CD1c-positive myeloid dendritic cell (primary cell): ENCODE results near the gene RNF114.
"Not testable (repeated sequence)": the region's sequence is repeated elsewhere in the genome, so short reads cannot be mapped to it uniquely, and the experiment has no call there.

Source experiments
- DNase-seq: peaks from one replicate; pipeline ENCODE4 v3.0.0-alpha.2; 2016; ENCODE audit errors: extremely low spot score

Gene RNF114, protein sequence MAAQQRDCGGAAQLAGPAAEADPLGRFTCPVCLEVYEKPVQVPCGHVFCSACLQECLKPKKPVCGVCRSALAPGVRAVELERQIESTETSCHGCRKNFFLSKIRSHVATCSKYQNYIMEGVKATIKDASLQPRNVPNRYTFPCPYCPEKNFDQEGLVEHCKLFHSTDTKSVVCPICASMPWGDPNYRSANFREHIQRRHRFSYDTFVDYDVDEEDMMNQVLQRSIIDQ

GRCh38 chr20:49936153-49937026 lies at the start of gene RNF114:
TSS of gene RNF114 (plus strand) at chr20:49936397. CDS start at chr20:49936413, 16 bp downstream.
- peak; percentile 97 for DNase-seq

DNA sequence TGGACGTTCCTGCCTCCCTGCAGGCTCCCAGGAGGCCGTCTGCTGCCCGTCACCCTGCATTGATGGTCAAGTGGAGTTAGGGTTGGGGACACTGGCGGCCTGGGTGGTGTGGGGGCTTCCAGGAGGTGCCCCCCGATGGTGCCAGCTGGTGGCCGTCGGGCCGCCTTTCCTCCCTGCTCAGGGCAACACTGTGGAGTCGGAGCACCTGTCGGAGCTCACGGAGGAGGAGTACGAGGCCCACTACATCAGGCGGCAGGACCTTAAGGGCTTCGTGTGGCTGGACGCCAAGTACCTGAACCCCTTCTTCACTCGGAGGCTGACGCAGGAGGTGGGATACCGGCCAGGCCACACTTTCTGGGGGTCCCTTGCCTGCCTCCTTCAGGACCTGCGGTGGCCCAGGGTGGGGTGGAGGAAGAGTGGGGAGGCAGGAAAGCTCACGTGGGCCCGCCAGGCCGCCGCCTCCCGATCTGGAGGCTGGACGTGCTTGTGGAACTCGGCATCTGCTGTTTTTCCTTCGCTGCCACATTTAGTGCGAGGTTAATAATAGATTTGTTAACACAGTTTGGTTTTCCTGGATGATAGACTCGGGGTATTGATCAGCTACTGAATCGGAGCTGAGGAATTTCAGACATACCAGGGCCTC lies 49.5 kb upstream of the RNF114 start:
- no peak for DNase-seq

DNA sequence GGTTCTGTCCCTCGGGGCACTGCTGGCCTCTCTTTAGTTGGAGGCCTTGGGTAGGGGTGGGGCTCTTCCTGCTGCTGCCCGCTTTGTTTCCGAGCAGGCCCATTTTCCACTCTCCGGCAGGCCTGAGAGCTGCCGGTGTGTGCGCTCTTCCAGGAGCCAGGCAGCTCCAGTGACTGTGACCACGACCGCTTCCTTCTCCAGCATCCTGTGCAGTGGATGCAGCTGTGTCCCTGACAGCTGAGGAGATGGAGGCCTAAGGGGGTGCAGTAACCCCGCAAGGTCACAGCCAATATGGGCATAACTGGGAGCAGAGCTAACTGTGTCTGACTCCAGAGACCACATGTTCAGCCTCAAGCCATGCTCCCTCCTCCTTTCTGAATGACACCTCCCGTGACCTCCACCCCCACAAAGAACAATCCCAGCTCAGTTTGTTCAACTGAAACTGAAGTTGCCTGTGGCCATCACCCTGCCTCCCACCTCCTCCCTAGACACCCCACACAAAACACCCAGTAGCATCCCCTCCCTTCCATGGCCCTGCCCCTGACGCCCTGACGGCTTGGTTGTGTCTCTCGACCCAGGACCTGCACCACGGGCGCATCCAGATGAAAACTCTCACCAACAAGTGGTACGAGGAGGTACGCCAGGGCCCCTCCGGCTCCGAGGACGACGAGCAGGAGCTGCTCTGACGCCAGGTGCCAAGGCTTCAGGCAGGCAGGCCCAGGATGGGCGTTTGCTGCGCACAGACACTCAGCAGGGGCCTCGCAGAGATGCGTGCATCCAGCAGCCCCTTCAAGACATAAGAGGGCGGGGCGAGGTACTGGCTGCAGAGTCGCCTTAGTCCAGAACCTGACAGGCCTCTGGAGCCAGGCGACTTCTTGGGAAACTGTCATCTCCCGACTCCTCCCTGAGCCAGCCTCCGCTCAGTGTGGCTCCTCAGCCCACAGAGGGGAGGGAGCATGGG lies 48.7 kb upstream of the RNF114 start:
- no peak for DNase-seq

DNA sequence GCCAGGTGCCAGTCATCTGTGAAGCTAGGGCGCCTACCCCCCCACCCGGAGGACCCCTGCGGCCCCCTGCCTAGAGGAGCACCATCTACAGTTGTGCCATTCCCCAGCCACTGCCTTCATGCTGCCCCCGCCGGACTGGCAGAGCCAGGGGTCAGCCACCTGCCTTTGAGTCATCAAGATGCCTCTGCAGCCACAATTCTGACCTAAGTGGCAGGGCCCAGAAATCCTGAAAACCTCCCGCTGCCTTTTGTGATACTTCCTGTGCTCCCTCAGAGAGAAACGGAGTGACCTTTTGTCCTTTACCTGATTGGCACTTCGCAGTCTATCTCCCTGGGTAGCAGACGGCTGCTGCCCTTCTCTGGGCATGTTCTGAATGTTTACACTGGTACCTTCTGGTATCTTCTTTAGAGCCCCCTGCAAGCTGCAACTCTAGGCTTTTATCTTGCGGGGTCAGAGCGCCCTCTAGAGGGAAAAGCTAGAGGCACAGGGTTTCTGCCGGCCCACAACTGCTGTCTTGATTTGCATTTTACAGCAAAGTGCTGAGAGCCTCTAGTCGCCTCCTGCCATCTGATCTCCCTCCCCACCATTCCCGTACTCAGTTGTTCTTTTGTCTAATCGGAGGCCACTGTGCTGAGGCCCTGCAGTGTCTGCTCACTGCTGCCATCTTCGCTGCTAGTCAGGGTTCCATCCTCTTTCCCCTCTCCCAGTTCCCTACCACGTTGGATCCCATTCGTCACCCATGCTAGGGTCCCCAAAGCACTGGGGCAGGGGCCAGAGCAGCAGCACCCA lies 47.8 kb upstream of the RNF114 start:
- DNase-seq = peak; percentile 35

GRCh38 chr20:49889001-49889934 lies 46.9 kb upstream of the RNF114 start:
- DNase-seq = peak; percentile 16

- DNase-seq = no peak
Observed at GRCh38 chr20:49889935-49890333, 46.3 kb upstream of the RNF114 start.

DNA sequence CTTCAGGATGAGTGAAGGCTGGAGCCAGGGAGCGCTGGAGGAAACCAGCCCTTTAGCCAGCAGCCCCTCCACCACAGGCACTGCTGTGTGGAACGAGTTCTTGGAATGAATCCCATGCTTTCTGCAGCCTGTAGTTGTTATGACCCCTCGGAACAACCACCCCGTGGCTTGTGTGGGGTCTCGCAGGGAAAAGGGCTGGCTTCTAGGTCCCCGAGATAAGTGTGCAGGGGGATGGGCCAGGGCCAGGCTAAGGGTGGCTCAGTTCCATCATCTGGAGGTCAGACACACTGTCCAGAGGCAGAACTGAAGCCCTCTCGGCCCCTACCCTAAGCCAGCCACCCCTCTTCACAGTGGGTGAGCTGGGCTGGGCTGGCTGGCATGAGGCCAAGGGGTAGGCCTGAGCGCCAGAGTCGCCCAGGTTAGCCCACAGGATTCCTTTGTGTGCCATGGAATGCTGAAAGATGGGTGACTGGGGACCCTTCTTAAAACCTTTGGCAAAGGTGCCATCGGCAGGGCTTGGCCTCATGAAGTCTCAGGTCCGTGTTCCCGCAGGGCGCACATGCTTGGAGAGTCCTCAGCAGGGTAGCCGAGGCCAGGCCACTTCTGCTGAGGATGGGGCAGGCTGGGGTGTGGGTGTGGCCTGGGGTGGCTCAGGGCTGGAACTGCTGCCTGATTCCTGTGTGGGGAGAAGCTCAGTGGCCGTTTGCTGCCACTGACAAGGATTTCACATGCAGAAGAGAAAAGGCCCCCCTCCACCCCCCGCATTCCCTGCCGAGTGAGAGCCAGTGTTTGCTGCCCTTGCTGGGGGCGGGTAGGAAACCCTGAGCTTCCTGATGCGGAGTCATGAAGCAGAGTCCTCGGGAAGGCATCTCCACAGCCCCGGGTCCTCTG lies 45.5 kb upstream of the RNF114 start:
- DNase-seq = peak; percentile 21

GRCh38 chr20:49891476-49892110 lies 44.6 kb upstream of the RNF114 start:
- no peak for DNase-seq

GRCh38 chr20:49892260-49892659 lies 43.9 kb upstream of the RNF114 start:
- peak; percentile 6 for DNase-seq

DNA sequence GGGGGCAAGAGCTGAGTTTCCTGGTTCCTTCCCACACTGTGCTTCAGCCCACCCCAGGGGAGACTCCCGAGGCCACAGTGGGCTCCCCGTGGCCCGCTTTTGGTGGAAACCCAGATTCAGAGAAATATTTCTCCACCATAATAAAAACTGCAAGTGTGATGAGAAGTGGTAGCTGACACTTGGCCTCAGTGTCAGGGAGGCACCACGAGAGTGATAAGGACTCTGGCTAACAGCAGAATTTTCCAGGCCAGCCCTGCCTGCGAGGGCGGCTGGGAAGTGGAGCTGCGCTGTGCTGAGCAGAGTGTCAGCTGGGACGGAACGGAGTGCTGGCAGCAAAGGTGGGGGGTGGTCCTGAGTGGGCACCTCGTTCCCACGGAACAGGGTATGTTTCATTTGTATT lies 43.4 kb upstream of the RNF114 start:
- DNase-seq = no peak

GRCh38 chr20:49893242-49894072 lies 42.7 kb upstream of the RNF114 start:
- DNase-seq = peak; percentile 55

- DNase-seq = peak; percentile 35
Observed at GRCh38 chr20:49894073-49894470, 42.1 kb upstream of the RNF114 start.

GRCh38 chr20:49895474-49896093 lies 40.6 kb upstream of the RNF114 start:
- DNase-seq = not testable (repeated sequence)

DNA sequence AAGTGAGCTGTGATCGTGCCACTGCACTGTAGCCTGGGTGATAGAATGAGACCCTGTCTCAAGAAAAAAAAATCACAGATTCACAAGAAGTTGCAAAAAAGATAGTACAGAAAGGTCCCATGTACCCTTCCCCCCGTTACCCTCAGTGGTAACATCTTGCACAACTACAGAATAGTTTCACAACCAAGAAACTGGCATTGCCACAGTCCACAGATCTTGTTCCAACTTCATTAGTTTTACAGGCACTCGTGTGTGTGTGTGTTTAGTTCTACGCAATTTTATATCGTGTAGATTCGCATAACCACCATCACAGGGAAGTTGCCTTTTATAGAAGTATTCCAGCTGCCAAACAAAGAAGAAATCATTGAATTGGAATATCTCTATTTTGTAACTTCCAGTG lies 40.0 kb upstream of the RNF114 start:
- DNase-seq = peak; percentile 41

GRCh38 chr20:49899541-49900383 lies 36.4 kb upstream of the RNF114 start:
- no peak for DNase-seq

GRCh38 chr20:49901588-49901987 lies 34.6 kb upstream of the RNF114 start:
- no peak for DNase-seq
